Astrocyte (in vitro differentiated cells and primary cell): ENCODE results near the gene ULBP2. TPM values are rescaled to one million over a fixed set of nuclear protein-coding genes. Genes with fewer than 3 reads are reported as not detected.
"Not testable (repeated sequence)": the region's sequence is repeated elsewhere in the genome, so short reads cannot be mapped to it uniquely, and the experiment has no call there.

Experiments used
- DNase-seq: peaks from one replicate; pipeline ENCODE4 v3.0.0-alpha.2; 2010; ENCODE audit warnings: low read depth
- FAIRE-seq: peaks from 2 replicates; lab custom pipeline; 2011; peaks lifted over from hg19 to GRCh38; lab: Jason Lieb, UNC
- H2AFZ ChIP-seq: 2 replicates; pipeline ENCODE4 v1.6.0; 2012; ENCODE audit warnings: low read depth, low read length, inconsistent platforms
- H3K27ac ChIP-seq: 2 replicates; pipeline ENCODE4 v1.5.1; 2011; ENCODE audit warnings: low read depth, low read length, inconsistent platforms
- H3K27me3 ChIP-seq: 2 replicates; pipeline ENCODE4 v1.6.0; 2011; ENCODE audit warnings: low read length, inconsistent platforms; ENCODE audit not compliant: insufficient read depth
- H3K36me3 ChIP-seq: 2 replicates; pipeline ENCODE4 v1.5.1; 2011; ENCODE audit warnings: low read length, inconsistent platforms; ENCODE audit not compliant: insufficient read depth
- H3K4me1 ChIP-seq: 2 replicates; pipeline ENCODE4 v1.5.1; 2011; ENCODE audit warnings: low read length, inconsistent platforms; ENCODE audit not compliant: insufficient read depth
- H3K4me2 ChIP-seq: 2 replicates; pipeline ENCODE4 v1.6.0; 2012; ENCODE audit warnings: low read length, inconsistent platforms
- H3K4me3 ChIP-seq: 2 replicates; pipeline ENCODE4 v1.5.1; 2011; ENCODE audit warnings: low read depth, mild to moderate bottlenecking, low read length, inconsistent platforms; ENCODE audit not compliant: insufficient read depth
- H3K79me2 ChIP-seq: 2 replicates; pipeline ENCODE4 v1.6.0; 2012; ENCODE audit warnings: mild to moderate bottlenecking, low read length, inconsistent platforms; ENCODE audit not compliant: insufficient read depth
- H3K9ac ChIP-seq: 2 replicates; pipeline ENCODE4 v1.6.0; 2012; ENCODE audit warnings: mild to moderate bottlenecking, low read length, inconsistent platforms
- H3K9me3 ChIP-seq: 2 replicates; pipeline ENCODE4 v1.5.1; 2012; ENCODE audit warnings: low read depth, mild to moderate bottlenecking, low read length, inconsistent platforms; ENCODE audit not compliant: insufficient read depth
- H4K20me1 ChIP-seq: 2 replicates; pipeline ENCODE4 v1.6.0; 2012; ENCODE audit warnings: low read length, inconsistent platforms; ENCODE audit not compliant: insufficient read depth
- H3K27ac Mint-ChIP-seq: one replicate; pipeline ENCODE4 v1.8.0; 2021; ENCODE audit warnings: mild to moderate bottlenecking, mixed read lengths; ENCODE audit not compliant: unreplicated experiment
- H3K27me3 Mint-ChIP-seq: one replicate; pipeline ENCODE4 v1.8.0; 2021; ENCODE audit warnings: low read depth, mixed read lengths; ENCODE audit not compliant: unreplicated experiment
- H3K36me3 Mint-ChIP-seq: one replicate; pipeline ENCODE4 v1.8.0; 2021; ENCODE audit warnings: low read depth, mixed read lengths; ENCODE audit not compliant: unreplicated experiment
- H3K4me1 Mint-ChIP-seq: one replicate; pipeline ENCODE4 v1.8.0; 2021; ENCODE audit warnings: low read depth, mixed read lengths; ENCODE audit not compliant: unreplicated experiment
- H3K4me3 Mint-ChIP-seq: one replicate; pipeline ENCODE4 v1.8.0; 2021; ENCODE audit warnings: mild to moderate bottlenecking, moderate library complexity, mixed read lengths; ENCODE audit not compliant: unreplicated experiment
- H3K9me3 Mint-ChIP-seq: one replicate; pipeline ENCODE4 v1.8.0; 2021; ENCODE audit warnings: mild to moderate bottlenecking, mixed read lengths; ENCODE audit not compliant: unreplicated experiment
- EZH2 ChIP-seq: IDR thresholded peaks from 2 replicates; pipeline ENCODE4 v1.6.1; 2012; ENCODE audit warnings: mild to moderate bottlenecking, low read length, inconsistent platforms; ENCODE audit not compliant: insufficient read depth
- total RNA-seq: library from RNA; stranded (reverse); gene quantifications from 2 replicates; pipeline ENCODE4 v1.2.1, GENCODE V29; 2021
- TF ChIP-seq, protein P1 (sequence below): IDR thresholded peaks from 2 replicates; pipeline ENCODE4 v1.5.1; 2011; ENCODE audit warnings: low read depth, mild to moderate bottlenecking, inconsistent platforms, low read length, moderate library complexity; ENCODE audit not compliant: insufficient read depth

Gene ULBP2
- total RNA-seq, 1 donor from 2014 or later: 7.3 TPM

DNA sequence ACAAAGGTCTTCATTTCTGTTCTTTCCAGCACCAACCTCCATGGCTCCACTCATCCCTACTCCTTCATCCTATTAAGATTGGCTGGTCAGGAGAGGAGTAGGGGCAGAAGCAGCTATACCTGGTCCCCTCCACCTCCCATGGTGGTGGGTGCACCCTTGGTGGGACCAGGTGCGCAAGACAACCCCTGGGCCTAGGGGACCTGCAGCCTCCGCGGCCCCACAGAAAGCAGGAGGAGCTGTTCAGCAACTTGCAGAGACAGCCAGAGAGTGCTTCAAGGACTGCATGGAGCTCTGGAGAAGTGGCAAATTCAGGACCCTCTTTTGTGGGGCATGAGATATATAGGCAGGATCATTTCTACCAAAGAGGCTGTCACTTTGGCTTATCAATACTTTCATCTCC is 9.8 kb downstream of the ULBP2 start:
- Histone ChIP-seq H2AFZ (no peak overlapping the region), H3K9ac (no peak overlapping the region), H3K4me1 (no peaks in the 10 kb centered on the region), H3K4me3 (no peak overlapping the region), H3K79me2 (no peaks in the 10 kb centered on the region), H3K27me3 (peaks cover 49% of the 10 kb centered on the region), H4K20me1 (no peaks in the 10 kb centered on the region), H3K4me2 (no peak overlapping the region), H3K9me3 (no peaks in the 10 kb centered on the region), H3K36me3 (no peaks in the 10 kb centered on the region), H3K27ac (no peak overlapping the region)
- Mint-ChIP-seq H3K9me3 (peaks cover 4% of the 10 kb centered on the region), H3K27ac (no peak overlapping the region), H3K27me3 (peaks cover 78% of the 10 kb centered on the region), H3K4me1 (peaks cover 2% of the 10 kb centered on the region), H3K36me3 (peaks cover 4% of the 10 kb centered on the region), H3K4me3 (no peak overlapping the region)
- TF ChIP-seq EZH2: no peak
- TF ChIP-seq, protein P1, sequence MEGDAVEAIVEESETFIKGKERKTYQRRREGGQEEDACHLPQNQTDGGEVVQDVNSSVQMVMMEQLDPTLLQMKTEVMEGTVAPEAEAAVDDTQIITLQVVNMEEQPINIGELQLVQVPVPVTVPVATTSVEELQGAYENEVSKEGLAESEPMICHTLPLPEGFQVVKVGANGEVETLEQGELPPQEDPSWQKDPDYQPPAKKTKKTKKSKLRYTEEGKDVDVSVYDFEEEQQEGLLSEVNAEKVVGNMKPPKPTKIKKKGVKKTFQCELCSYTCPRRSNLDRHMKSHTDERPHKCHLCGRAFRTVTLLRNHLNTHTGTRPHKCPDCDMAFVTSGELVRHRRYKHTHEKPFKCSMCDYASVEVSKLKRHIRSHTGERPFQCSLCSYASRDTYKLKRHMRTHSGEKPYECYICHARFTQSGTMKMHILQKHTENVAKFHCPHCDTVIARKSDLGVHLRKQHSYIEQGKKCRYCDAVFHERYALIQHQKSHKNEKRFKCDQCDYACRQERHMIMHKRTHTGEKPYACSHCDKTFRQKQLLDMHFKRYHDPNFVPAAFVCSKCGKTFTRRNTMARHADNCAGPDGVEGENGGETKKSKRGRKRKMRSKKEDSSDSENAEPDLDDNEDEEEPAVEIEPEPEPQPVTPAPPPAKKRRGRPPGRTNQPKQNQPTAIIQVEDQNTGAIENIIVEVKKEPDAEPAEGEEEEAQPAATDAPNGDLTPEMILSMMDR: no peak
- no peak for FAIRE-seq
- DNase-seq: no peak

DNA sequence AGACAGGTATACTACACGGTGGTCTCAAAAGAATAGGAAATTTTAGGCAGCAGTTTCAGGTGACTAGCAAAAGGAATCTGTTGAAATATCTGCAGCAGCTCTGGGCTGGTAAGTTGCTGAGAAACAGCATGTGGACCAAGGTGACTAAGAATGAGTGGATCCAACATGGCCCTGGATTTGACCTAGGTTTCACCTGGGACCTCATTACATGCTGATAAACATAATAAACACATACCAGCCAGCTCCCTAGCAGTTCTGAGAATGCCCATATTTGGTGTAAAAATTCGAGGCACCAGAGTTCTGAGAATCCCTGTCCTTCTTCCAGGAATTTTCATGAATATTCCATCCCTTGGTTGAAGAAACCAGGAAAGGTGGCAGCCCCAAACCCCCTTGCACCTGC is 11.6 kb downstream of the ULBP2 start:
- H3K36me3 ChIP-seq, H3K4me1 ChIP-seq, H3K4me2 ChIP-seq, H3K79me2 ChIP-seq, H3K4me3 Mint-ChIP-seq, H4K20me1 ChIP-seq, H3K4me3 ChIP-seq, FAIRE-seq, H3K4me1 Mint-ChIP-seq, DNase-seq, H3K9me3 ChIP-seq, H2AFZ ChIP-seq, H3K27ac ChIP-seq, H3K36me3 Mint-ChIP-seq, H3K27ac Mint-ChIP-seq, H3K9me3 Mint-ChIP-seq, H3K9ac ChIP-seq: not testable (repeated sequence)
- H3K27me3 ChIP-seq: peaks cover 61% of the 10 kb centered on the region
- peak; percentile 19 for TF ChIP-seq EZH2
- peaks cover 82% of the 10 kb centered on the region for H3K27me3 Mint-ChIP-seq

DNA sequence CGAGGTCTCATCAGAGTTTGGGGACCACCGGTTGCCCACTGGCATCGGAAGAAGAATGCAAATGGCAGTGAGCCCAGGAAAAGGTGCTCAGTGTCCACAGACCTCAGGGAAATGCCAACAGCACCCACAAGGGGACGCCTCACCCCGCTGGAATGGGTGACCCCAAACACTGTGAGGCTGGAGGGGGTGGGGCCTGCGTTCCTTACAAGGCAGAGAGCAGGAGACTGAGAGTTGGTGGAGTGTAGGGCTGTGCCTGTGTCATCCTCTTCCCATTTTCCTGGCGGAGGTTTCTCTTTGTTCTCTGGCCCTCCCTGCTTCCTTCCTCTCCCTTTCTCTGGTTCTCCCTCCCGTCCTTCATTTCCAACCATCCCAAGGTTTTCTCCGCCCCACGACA is 12.1 kb downstream of the ULBP2 start:
- not testable (repeated sequence) for FAIRE-seq, H3K4me2 ChIP-seq, H3K36me3 ChIP-seq, H3K9me3 Mint-ChIP-seq, DNase-seq, H3K27ac Mint-ChIP-seq, H3K36me3 Mint-ChIP-seq, H3K27ac ChIP-seq, H3K4me3 ChIP-seq, H3K9me3 ChIP-seq, H3K4me1 Mint-ChIP-seq, H4K20me1 ChIP-seq, H3K4me3 Mint-ChIP-seq, H3K9ac ChIP-seq, H2AFZ ChIP-seq, H3K4me1 ChIP-seq, H3K79me2 ChIP-seq
- H3K27me3 ChIP-seq: peaks cover 61% of the 10 kb centered on the region
- peak; percentile 9 for TF ChIP-seq EZH2
- H3K27me3 Mint-ChIP-seq: peaks cover 81% of the 10 kb centered on the region
